Esophagus squamous epithelium (tissue), 4 donors: ENCODE measurements around the gene RAB33B.

Experiments
- POLR2A ChIP-seq, 4 donors: fragments of 450-650 bp; IDR thresholded peaks; one replicate each; pipeline ENCODE4 v1.6.1; 2017; ENCODE audit warnings: antibody characterized with exemption in 4 of 4, mild to moderate bottlenecking in 4 of 4, moderate library complexity in 3 of 4
- TF ChIP-seq, protein P1 (sequence below), 6 experiments: fragments of 450-650 bp in 4 of 6; fragments of 200-600 bp in 2 of 6; sonication (generic) in 2 of 6; IDR thresholded peaks; one replicate each; pipeline ENCODE4 v1.5.1; 2016 to 2019; ENCODE audit warnings: antibody characterized with exemption in 6 of 6, mild to moderate bottlenecking in 4 of 6, moderate library complexity in 4 of 6

GRCh38 chr4:139506774-139507173 is 52.9 kb downstream of the RAB33B start:
- no peak for TF ChIP-seq POLR2A (IDR thresholded peaks at IDR 0.05)
- TF ChIP-seq, protein P1, sequence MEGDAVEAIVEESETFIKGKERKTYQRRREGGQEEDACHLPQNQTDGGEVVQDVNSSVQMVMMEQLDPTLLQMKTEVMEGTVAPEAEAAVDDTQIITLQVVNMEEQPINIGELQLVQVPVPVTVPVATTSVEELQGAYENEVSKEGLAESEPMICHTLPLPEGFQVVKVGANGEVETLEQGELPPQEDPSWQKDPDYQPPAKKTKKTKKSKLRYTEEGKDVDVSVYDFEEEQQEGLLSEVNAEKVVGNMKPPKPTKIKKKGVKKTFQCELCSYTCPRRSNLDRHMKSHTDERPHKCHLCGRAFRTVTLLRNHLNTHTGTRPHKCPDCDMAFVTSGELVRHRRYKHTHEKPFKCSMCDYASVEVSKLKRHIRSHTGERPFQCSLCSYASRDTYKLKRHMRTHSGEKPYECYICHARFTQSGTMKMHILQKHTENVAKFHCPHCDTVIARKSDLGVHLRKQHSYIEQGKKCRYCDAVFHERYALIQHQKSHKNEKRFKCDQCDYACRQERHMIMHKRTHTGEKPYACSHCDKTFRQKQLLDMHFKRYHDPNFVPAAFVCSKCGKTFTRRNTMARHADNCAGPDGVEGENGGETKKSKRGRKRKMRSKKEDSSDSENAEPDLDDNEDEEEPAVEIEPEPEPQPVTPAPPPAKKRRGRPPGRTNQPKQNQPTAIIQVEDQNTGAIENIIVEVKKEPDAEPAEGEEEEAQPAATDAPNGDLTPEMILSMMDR (IDR thresholded peaks at IDR 0.05): no peak
